HG03342 (cell line): ENCODE measurements around the gene VOPP1.
"Not testable (repeated sequence)": the region's sequence is repeated elsewhere in the genome, so short reads cannot be mapped to it uniquely, and the experiment has no call there.

Source experiments
- ATAC-seq: cut with Tn5 transposase; IDR thresholded peaks from one replicate; pipeline ENCODE4 v1.9.1; 2021; ENCODE audit warnings: mild to moderate bottlenecking, moderate library complexity; ENCODE audit not compliant: unreplicated experiment

VOPP1 gene

GRCh38 chr7:55587687-55588378 lies 15.5 kb upstream of the VOPP1 start:
- ATAC-seq = no peak

DNA sequence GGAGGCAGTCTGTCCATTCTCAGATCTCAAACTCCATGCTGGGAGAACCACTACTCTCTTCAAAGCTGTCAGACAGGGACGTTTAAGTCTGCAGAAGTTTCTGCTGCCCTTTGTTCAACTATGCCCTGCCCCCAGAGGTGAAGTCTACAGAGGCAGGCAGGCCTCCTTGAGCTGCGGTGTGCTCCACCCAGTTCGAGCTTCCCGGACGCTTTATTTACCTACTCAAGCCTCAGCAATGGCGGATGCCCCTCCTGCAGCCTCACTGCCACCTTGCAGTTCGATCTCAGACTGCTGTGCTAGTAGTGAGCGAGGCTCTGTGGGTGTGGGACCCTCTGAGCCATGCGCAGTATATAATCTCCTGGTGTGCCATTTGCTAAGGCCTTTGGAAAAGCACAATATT lies 10.4 kb upstream of the VOPP1 start:
- ATAC-seq = not testable (repeated sequence)

- ATAC-seq = no peak
These were observed 4.5 kb upstream of the VOPP1 start for GRCh38 chr7:55576753-55577152.

GRCh38 chr7:55575733-55576132 lies 3.4 kb upstream of the VOPP1 start:
- ATAC-seq = no peak

GRCh38 chr7:55575098-55575497 lies 2.8 kb upstream of the VOPP1 start:
- ATAC-seq = no peak

DNA sequence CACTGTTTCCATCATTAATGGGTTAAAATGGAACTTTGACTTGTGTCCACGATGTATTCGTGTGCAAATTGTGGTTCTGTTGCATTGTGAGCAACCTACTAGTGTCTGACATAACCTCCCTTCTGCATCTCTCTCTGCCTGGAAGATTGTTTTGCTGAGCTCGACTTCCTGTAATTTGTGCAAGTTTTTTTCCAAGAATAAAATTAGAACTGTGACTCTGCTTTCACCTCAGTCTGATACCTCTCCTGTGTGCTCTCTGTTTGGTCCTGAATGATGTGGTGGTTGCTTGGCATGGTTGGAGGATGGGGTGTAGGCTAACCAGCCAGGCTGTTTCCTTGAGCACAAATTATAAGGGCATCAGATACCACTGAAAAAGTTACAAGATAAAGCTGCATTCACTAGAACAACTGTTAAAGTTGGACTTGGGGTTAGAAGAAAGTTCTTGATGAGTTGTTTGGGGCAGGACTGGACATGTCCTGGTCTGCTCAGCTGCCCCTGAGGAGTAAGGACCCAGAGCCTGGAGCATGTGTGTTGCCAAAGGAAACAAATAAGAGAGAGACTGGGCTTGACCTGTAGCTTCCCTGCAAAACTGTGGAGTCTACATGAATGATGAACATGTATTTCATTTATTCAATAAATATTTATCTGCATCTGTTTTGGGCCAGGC lies 1.9 kb upstream of the VOPP1 start:
- ATAC-seq = no peak

DNA sequence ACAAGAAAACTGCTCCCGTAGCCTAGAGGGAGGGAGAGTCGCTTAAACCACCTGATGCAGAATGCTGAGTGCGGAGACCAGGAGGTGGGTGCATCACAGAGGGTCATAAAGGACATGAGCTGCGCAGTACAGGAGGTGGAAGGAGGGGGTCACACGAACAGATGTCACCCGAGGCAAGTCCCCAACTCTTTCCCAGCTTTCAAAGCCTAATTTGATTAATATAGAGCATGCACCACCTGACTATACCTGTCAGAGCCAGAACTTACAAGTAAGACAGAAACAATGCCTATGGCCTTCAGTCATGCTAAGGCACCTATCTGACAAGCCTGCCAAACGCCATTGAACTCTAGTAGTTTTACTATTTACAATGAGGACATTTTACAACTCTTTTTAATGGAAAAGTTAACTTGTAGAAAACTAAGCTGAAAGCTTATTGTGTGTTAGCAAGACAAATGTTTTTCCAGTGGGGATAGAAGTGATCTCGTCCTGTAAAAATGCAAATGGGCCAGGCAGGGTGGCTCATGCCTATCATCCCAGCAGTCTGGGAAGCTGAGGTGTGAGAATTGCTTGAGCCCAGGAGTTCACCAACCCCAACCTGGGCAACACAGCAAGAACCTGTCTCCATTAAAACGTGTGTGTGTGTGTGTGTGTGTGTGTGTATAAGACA lies 1.1 kb upstream of the VOPP1 start:
- ATAC-seq = no peak

- peak; percentile 16 for ATAC-seq
These were observed 558 bp downstream of the VOPP1 start for GRCh38 chr7:55571511-55572377.

DNA sequence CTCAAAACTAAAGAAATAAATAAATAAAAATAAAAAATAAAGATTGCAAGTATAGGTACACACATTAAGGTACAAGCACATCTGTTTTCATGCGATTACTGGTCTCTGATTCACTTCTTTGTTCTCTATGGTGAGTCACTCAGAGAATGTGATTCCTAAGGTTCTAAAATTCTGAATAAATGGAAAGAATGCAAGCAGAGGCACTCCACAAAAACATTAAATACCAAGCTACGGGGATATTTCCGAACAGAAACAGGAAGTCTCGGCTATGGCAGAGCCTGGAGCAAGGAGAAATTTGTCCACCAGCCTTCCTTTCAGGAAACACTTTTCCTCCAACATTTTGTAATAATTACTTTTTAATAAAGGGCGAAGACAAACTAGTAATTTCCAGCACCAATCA lies 1.4 kb downstream of the VOPP1 start:
- no peak for ATAC-seq

GRCh38 chr7:55570218-55570873 lies 2.0 kb downstream of the VOPP1 start:
- ATAC-seq = peak; percentile 46

- peak; percentile 14 for ATAC-seq
These were observed 2.5 kb downstream of the VOPP1 start for GRCh38 chr7:55569797-55570196.

DNA sequence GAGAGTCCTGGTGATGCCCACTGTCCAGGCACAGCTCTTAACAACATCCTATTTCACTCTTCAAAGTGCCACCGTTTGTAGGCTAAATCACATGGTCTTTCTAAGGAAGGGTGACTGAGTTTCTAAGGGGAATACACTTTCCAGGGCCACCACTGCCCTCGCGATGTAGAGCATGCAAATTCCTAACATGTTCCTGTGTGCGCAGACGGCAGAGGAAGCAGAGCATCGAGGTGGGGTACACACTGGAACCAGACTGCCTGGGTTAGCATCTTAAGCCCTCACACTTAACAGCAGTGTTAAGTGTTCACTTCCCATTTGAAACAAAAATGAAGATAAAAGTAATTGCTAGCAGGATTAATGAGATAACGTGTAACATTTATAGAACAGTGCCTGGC lies 3.0 kb downstream of the VOPP1 start:
- ATAC-seq = no peak

DNA sequence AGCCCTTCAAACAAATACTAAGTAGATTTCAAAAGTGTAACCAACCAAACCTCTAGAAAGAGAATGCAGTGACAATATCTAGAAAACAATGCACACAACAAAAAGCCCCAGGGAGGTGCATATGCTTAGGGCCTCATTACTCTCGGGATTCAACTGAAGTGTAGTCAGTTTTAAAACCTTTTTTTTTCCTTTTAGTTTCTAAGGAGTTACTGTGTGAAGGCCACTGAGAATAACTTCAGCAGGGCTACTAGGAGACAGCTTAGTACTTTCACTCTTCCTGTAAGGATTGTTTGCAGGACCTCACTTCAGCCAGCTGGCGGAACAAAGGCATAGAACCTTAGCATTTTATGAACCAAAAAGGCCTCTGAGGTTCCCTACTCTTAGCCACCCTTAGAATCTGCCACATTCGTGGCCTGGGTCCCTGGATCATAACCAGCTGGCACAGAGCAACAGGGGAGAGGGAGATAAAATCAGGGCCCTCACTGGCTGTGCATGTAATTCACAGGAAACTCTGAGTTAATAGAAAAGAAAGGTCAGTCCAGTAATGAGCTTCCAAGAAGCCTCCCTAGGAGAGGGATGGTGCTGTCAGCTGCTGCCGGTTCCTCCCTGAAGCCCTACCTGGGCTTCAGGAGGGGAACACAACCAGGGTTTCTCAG lies 3.6 kb downstream of the VOPP1 start:
- ATAC-seq = no peak

DNA sequence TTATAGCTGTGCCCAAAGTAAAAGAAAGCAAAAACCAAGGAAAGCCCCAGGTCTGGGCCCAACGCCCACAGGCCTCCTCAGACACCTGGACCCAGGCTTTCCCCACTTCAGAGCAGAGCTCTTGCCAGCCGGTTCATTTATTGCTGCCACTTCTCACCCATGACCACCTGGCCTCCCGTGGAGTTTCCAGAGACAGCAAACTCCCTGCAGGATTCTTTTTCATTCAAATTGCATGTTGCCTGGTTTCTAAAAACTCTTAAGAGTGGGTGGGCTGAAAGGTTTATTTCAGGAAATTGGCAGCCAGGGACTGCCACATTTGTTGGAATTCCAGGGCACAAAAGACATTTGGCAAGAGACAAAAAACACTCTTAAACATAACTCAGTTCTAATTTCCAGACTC lies 4.7 kb downstream of the VOPP1 start:
- ATAC-seq = no peak

- ATAC-seq = no peak
These were observed 6.6 kb downstream of the VOPP1 start for GRCh38 chr7:55565681-55566080.

DNA sequence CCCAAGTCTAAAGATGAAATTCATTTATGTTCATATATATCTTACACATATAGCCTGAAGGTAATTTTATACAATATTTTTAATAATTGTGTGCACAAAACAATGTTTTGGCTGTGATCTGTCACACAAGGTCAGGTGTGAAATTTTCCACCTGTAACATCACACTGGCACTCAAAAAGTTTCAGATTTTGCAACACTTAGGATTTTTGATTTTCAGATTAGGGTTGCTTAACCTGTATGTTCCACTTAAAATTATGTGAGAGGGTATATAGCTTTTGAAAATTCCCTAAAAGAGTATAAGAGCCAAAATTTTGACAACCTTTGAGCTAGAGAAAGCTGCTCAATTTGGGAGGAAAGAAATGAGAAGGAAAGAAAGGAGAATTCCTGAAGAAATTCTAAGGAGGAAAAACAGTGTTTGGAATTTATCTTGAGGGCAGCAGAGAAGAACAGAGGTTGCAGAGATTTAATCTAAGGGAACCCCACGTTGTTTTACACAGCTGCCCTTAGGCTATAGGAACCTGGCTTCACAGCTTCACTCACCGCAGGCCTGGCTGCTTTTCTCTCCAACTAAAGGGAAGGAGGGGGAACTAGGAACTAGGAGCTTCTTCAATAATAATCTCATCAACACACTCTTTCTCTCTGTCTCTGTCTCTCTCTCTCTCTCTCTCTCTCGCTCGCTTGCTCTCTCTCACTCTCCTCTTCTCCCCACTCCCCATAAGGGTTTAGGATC lies 8.5 kb downstream of the VOPP1 start:
- ATAC-seq = no peak

DNA sequence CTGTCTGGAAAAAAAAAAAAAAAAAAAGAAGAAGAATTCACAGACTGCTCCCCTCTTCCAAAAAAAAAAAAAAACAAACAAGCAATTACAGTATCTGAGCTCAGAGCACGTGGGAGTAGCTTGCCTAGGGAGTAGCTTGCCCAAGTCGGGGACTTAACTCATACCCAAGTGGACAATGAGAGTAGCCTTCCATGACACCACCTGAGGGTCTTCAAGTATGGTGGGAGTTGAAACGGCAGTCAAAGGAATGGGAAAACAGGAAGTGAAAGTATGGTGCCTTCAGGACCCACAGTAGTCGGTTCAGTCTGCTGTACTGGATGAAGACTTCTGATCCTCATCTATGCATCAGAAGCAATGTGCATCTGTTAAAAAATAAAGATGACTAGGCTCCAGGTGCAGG lies 10.6 kb downstream of the VOPP1 start:
- no peak for ATAC-seq

GRCh38 chr7:55558962-55559920 lies 13.1 kb downstream of the VOPP1 start:
- ATAC-seq = no peak
